GM23338 (cell line): ENCODE measurements around the gene TBC1D9. TPM values are rescaled to one million over a fixed set of nuclear protein-coding genes. Genes with fewer than 3 reads are reported as not detected.

Experiments used
- ATAC-seq: fragments of 200-7000 bp; cut with Tn5 transposase; 3 replicates; pipeline ENCODE4 v1.9.1; 2020
- DNase-seq: peaks from one replicate; pipeline ENCODE4 v3.0.0-alpha.2; 2015; ENCODE audit warnings: low spot score
- H2AFZ ChIP-seq: fragments of 200-600 bp; sonication (generic); 2 replicates; pipeline ENCODE4 v1.8.0; 2016; ENCODE audit warnings: antibody characterized with exemption, mild to moderate bottlenecking, moderate library complexity
- H3F3A ChIP-seq: fragments of 200-600 bp; sonication (generic); replicated peaks from 2 replicates; pipeline ENCODE4 v1.8.0; 2017; ENCODE audit warnings: antibody characterized with exemption, mixed run types, low read depth
- H3K27ac ChIP-seq: fragments of 200-600 bp; sonication (generic); 2 replicates; pipeline ENCODE4 v1.6.1; 2016; ENCODE audit warnings: low read depth
- H3K27me3 ChIP-seq: fragments of 200-600 bp; sonication (generic); 2 replicates; pipeline ENCODE4 v1.8.0; 2016; ENCODE audit warnings: mild to moderate bottlenecking, mixed run types, moderate library complexity; ENCODE audit not compliant: insufficient read depth
- H3K36me3 ChIP-seq: fragments of 200-600 bp; sonication (generic); 2 replicates; pipeline ENCODE4 v1.8.0; 2016; ENCODE audit warnings: mild to moderate bottlenecking; ENCODE audit not compliant: insufficient read depth
- H3K4me1 ChIP-seq: fragments of 200-600 bp; sonication (generic); 2 replicates; pipeline ENCODE4 v1.8.0; 2016; ENCODE audit warnings: mild to moderate bottlenecking, moderate library complexity; ENCODE audit not compliant: insufficient read depth
- H3K4me2 ChIP-seq: fragments of 200-600 bp; sonication (generic); 2 replicates; pipeline ENCODE4 v1.7.1; 2017; ENCODE audit warnings: mixed run types
- H3K4me3 ChIP-seq: fragments of 200-600 bp; sonication (generic); 2 replicates; pipeline ENCODE4 v1.6.1; 2016; ENCODE audit warnings: mixed run types
- H3K79me2 ChIP-seq: fragments of 200-600 bp; sonication (generic); replicated peaks from 2 replicates; pipeline ENCODE4 v1.8.0; 2017; ENCODE audit warnings: mild to moderate bottlenecking; ENCODE audit not compliant: insufficient read depth
- H3K9me2 ChIP-seq: fragments of 200-600 bp; sonication (generic); 2 replicates; pipeline ENCODE4 v1.8.0; 2017; ENCODE audit not compliant: insufficient read depth
- H4K20me1 ChIP-seq: fragments of 200-600 bp; sonication (generic); replicated peaks from 2 replicates; pipeline ENCODE4 v1.8.0; 2017; ENCODE audit warnings: mild to moderate bottlenecking; ENCODE audit not compliant: insufficient read depth
- H3K27ac Mint-ChIP-seq: 2 replicates; pipeline ENCODE4 v1.8.0; 2020; ENCODE audit warnings: inconsistent platforms, mild to moderate bottlenecking, moderate library complexity, mixed read lengths
- H3K27me3 Mint-ChIP-seq: 3 replicates; pipeline ENCODE4 v1.8.0; 2022; ENCODE audit warnings: low read depth, mild to moderate bottlenecking, moderate library complexity, mixed read lengths, inconsistent platforms; ENCODE audit not compliant: insufficient read depth, poor library complexity
- H3K36me3 Mint-ChIP-seq: 3 replicates; pipeline ENCODE4 v1.8.0; 2021; ENCODE audit warnings: low read depth, mild to moderate bottlenecking, inconsistent platforms, moderate library complexity, mixed read lengths
- H3K4me1 Mint-ChIP-seq: 3 replicates; pipeline ENCODE4 v1.8.0; 2020; ENCODE audit warnings: mild to moderate bottlenecking, inconsistent platforms, mixed read lengths
- H3K4me3 Mint-ChIP-seq: 3 replicates; pipeline ENCODE4 v1.8.0; 2021; ENCODE audit warnings: moderate library complexity, mild to moderate bottlenecking, inconsistent platforms, mixed read lengths
- H3K9me3 Mint-ChIP-seq: 3 replicates; pipeline ENCODE4 v1.8.0; 2020; ENCODE audit warnings: moderate library complexity, mild to moderate bottlenecking, inconsistent platforms, mixed read lengths
- CTCF ChIP-seq, 2 experiments: fragments of 200-600 bp in 1 of 2; sonication (generic) in 1 of 2; conservative IDR thresholded peaks; 2 replicates each; pipeline versions ENCODE4 v1.5.1 to v1.6.1; 2016 to 2017; ENCODE audit warnings: antibody characterized with exemption in 2 of 2, low read depth in 2 of 2, mild to moderate bottlenecking in 2 of 2, moderate library complexity in 1 of 2
- NANOG ChIP-seq: IDR thresholded peaks from 2 replicates; pipeline ENCODE4 v1.6.1; 2016; ENCODE audit warnings: antibody characterized with exemption, borderline replicate concordance
- STAT1 ChIP-seq: IDR thresholded peaks from one replicate; pipeline ENCODE4 v1.6.1; 2016; ENCODE audit warnings: antibody characterized with exemption; ENCODE audit not compliant: unreplicated experiment
- ZNF114 ChIP-seq: fragments of 250-450 bp; sonication (Bioruptor Pico); IDR thresholded peaks from 2 replicates; pipeline ENCODE4 v1.5.0; 2020; ENCODE audit warnings: mild to moderate bottlenecking, moderate library complexity
- ZNF331 ChIP-seq: fragments of 250-450 bp; sonication (Bioruptor Pico); IDR thresholded peaks from 2 replicates; pipeline ENCODE4 v1.5.0; 2020; ENCODE audit warnings: low read depth, mild to moderate bottlenecking, moderate library complexity
- polyA plus RNA-seq: library from polyadenylated mRNA; unstranded; fragments of >200 nt; fragmentation: Nextera tagmentation; extraction: Ambion mirVana; gene quantifications from 2 replicates; pipeline ENCODE4 v1.2.1, GENCODE V29; 2016
- total RNA-seq: library from RNA; depleted of rRNA; stranded (reverse); fragments of >200 nt; shearing (Covaris generic); gene quantifications from 2 replicates; pipeline ENCODE4 v1.2.3, GENCODE V29; 2014
- TF ChIP-seq, protein P1 (sequence below): IDR thresholded peaks from one replicate; pipeline ENCODE4 v1.6.1; 2018; ENCODE audit warnings: antibody characterized with exemption; ENCODE audit not compliant: unreplicated experiment

TBC1D9 gene
- total and polyA plus RNA-seq, 2 experiments from 2014 or later = 0.03 to 0.56 TPM

DNA sequence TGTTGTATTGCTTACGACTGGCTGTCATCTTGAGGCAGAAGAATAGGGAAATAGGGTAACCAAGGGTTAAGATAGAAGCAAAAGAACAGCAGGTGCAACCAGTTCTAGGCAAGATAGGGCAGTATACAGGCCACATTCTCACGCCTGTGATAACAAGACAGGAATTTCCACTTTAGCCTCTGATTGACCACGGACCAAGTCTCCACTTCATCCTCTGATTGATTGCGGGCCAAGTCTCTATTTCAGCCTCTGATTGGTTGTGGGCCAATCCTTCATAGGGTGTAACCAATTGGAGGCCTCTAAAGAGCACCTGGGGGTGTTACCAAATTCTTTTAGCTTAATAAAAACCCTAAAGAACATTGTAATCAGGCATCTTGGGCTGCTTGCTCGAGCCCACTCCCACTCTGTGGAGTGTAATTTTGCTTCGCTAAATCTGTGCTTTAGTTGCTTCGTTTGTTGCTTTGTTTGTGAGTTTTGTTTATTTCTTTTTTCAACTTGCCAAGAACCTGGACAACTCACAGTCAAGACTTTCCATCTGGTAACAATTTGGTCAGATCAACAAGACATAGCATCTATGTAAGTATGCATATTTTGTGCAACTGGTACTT lies 8.7 kb upstream of the TBC1D9 start:
- DNase-seq (peak; percentile 48), ATAC-seq (peak; percentile 65)
- Histone ChIP-seq H3K4me2 (no peak overlapping the region), H3K9me2 (no peaks in the 10 kb centered on the region), H4K20me1 (no peaks in the 10 kb centered on the region; the same call in 1 of the 2 replicates), H3K4me3 (no peak overlapping the region), H3K4me1 (no peaks in the 10 kb centered on the region), H3K27ac (no peak overlapping the region), H3K79me2 (no peaks in the 10 kb centered on the region), H3K27me3 (peaks cover 24% of the 10 kb centered on the region), H2AFZ (no peak overlapping the region), H3F3A (no peaks in the 10 kb centered on the region), H3K36me3 (no peaks in the 10 kb centered on the region)
- H3K4me3 Mint-ChIP-seq = no peak overlapping the region
- H3K4me1 Mint-ChIP-seq = no peaks in the 10 kb centered on the region
- H3K36me3 Mint-ChIP-seq = no peaks in the 10 kb centered on the region
- TF ChIP-seq CTCF (conservative IDR thresholded peaks at IDR 0.05; ENCODE audit: low read depth in 2 of 2) (no peak), STAT1 (no peak), ZNF331 (CRISPR knock-in tag) (no peak), ZNF114 (CRISPR knock-in tag) (no peak)
- H3K9me3 Mint-ChIP-seq = no peaks in the 10 kb centered on the region
- no peak overlapping the region for H3K27ac Mint-ChIP-seq
- peaks cover 12% of the 10 kb centered on the region for H3K27me3 Mint-ChIP-seq

DNA sequence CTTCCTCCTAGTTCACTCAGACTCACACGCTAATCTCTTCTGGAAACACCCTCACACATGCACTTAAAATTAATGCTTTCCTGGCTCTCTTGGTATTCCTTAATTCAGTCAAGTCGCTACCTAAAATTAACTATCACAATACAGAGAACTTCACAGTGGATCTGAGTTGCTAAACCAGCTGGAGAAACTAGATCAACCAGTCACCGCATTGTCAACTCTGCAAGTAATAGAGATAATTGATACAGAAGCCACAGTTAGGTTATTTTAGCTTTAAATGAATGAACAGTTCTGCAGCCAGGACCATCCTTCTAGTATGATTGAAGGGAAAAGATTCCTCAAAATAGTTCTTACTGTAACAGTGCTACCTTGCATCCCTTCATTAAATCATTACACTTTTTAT lies 6.0 kb upstream of the TBC1D9 start:
- H3K36me3 ChIP-seq = no peaks in the 10 kb centered on the region
- peaks cover 24% of the 10 kb centered on the region for H3K27me3 Mint-ChIP-seq
- H3K4me3 ChIP-seq = no peak overlapping the region

More for the DNA sequence above, 6.0 kb upstream of the TBC1D9 start:
- ATAC-seq (no peak), DNase-seq (no peak)
- Mint-ChIP-seq H3K9me3 (no peaks in the 10 kb centered on the region), H3K36me3 (no peaks in the 10 kb centered on the region), H3K27ac (no peak overlapping the region), H3K4me3 (no peak overlapping the region), H3K4me1 (peaks cover 3% of the 10 kb centered on the region)
- peaks cover 51% of the 10 kb centered on the region for H3K27me3 ChIP-seq
- TF ChIP-seq, protein P1, sequence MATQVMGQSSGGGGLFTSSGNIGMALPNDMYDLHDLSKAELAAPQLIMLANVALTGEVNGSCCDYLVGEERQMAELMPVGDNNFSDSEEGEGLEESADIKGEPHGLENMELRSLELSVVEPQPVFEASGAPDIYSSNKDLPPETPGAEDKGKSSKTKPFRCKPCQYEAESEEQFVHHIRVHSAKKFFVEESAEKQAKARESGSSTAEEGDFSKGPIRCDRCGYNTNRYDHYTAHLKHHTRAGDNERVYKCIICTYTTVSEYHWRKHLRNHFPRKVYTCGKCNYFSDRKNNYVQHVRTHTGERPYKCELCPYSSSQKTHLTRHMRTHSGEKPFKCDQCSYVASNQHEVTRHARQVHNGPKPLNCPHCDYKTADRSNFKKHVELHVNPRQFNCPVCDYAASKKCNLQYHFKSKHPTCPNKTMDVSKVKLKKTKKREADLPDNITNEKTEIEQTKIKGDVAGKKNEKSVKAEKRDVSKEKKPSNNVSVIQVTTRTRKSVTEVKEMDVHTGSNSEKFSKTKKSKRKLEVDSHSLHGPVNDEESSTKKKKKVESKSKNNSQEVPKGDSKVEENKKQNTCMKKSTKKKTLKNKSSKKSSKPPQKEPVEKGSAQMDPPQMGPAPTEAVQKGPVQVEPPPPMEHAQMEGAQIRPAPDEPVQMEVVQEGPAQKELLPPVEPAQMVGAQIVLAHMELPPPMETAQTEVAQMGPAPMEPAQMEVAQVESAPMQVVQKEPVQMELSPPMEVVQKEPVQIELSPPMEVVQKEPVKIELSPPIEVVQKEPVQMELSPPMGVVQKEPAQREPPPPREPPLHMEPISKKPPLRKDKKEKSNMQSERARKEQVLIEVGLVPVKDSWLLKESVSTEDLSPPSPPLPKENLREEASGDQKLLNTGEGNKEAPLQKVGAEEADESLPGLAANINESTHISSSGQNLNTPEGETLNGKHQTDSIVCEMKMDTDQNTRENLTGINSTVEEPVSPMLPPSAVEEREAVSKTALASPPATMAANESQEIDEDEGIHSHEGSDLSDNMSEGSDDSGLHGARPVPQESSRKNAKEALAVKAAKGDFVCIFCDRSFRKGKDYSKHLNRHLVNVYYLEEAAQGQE = no peak
- no peak for TF ChIP-seq NANOG
- H3K9me2 ChIP-seq = no peaks in the 10 kb centered on the region
- no peak overlapping the region for H3K27ac ChIP-seq
- H3K4me1 ChIP-seq = no peaks in the 10 kb centered on the region
- H3K79me2 ChIP-seq = no peaks in the 10 kb centered on the region
- peaks cover 3% of the 10 kb centered on the region; the same call in 1 of the 2 replicates for H4K20me1 ChIP-seq
- no peaks in the 10 kb centered on the region for H3F3A ChIP-seq
- no peak overlapping the region for H2AFZ ChIP-seq
- H3K4me2 ChIP-seq = no peak overlapping the region
